Glomerular endothelial cell (primary cell): ENCODE results near the gene BEND5. TPM values are rescaled to one million over a fixed set of nuclear protein-coding genes. Genes with fewer than 3 reads are reported as not detected.

ENCODE experiments used
- DNase-seq: peaks from one replicate; pipeline ENCODE4 v3.0.0-alpha.2; 2011; ENCODE audit warnings: low read depth, low spot score; ENCODE audit errors: extremely low read depth
- total RNA-seq: library from RNA; depleted of rRNA; stranded (reverse); fragments of >200 nt; gene quantifications from 2 replicates; pipeline ENCODE4 v1.2.3, GENCODE V29; 2015

BEND5 gene
- total RNA-seq, 1 donor from 2014 or later = 0.12 TPM

- no peak for DNase-seq
Measured at GRCh38 chr1:48725341-48726046, 51.2 kb downstream of the BEND5 start.

- DNase-seq = no peak
Measured at GRCh38 chr1:48720929-48721328, 55.8 kb downstream of the BEND5 start.

- no peak for DNase-seq
Measured at GRCh38 chr1:48718705-48719104, 58.0 kb downstream of the BEND5 start.

- DNase-seq = no peak
Measured at GRCh38 chr1:48718116-48718630, 58.5 kb downstream of the BEND5 start.

GRCh38 chr1:48717082-48717481 lies 59.6 kb downstream of the BEND5 start:
- no peak for DNase-seq

GRCh38 chr1:48715921-48716320 lies 60.8 kb downstream of the BEND5 start:
- DNase-seq = no peak

- no peak for DNase-seq
Measured at GRCh38 chr1:48710915-48711314, 65.8 kb downstream of the BEND5 start.

- DNase-seq = no peak
Measured at GRCh38 chr1:48710318-48710717, 66.4 kb downstream of the BEND5 start.

- DNase-seq = no peak
Measured at GRCh38 chr1:48704736-48705135, 72.0 kb downstream of the BEND5 start.

- DNase-seq = no peak
Measured at GRCh38 chr1:48701445-48701844, 75.2 kb downstream of the BEND5 start.

GRCh38 chr1:48697066-48697707 lies 79.5 kb downstream of the BEND5 start:
- DNase-seq = no peak

- no peak for DNase-seq
Measured at GRCh38 chr1:48695161-48695560, 81.5 kb downstream of the BEND5 start.

GRCh38 chr1:48693674-48694320 lies 82.9 kb downstream of the BEND5 start:
- DNase-seq = no peak

GRCh38 chr1:48693180-48693579 lies 83.5 kb downstream of the BEND5 start:
- no peak for DNase-seq

GRCh38 chr1:48692235-48692634 lies 84.5 kb downstream of the BEND5 start:
- no peak for DNase-seq

- DNase-seq = no peak
Measured at GRCh38 chr1:48691429-48692001, 85.2 kb downstream of the BEND5 start.

- DNase-seq = no peak
Measured at GRCh38 chr1:48688102-48688760, 88.5 kb downstream of the BEND5 start.

- no peak for DNase-seq
Measured at GRCh38 chr1:48687282-48688045, 89.2 kb downstream of the BEND5 start.

GRCh38 chr1:48686159-48686558 lies 90.5 kb downstream of the BEND5 start:
- DNase-seq = no peak

- DNase-seq = no peak
Measured at GRCh38 chr1:48684381-48684780, 92.3 kb downstream of the BEND5 start.
